Lung (tissue), 12 donors: ENCODE data around the gene MKLN1. TPM values are rescaled to one million over a fixed set of nuclear protein-coding genes. Genes with fewer than 3 reads are reported as not detected.
"Not testable (repeated sequence)": the region's sequence is repeated elsewhere in the genome, so short reads cannot be mapped to it uniquely, and the experiment has no call there.

Source experiments
- ATAC-seq: fragments of 200-7000 bp; cut with Tn5 transposase; one replicate; pipeline ENCODE4 v1.9.1; 2020; ENCODE audit warnings: moderate number of reproducible peaks; ENCODE audit not compliant: insufficient read depth, low FRiP score
- DNase-seq, 3 donors: peaks; one replicate each; pipeline ENCODE4 v3.0.0-alpha.2; 2013 to 2017
- H3K27ac ChIP-seq, 2 donors: one replicate each; pipeline ENCODE4 v1.5.1; 2013; ENCODE audit warnings: mild to moderate bottlenecking in 2 of 2, moderate library complexity in 2 of 2, control low read depth in 1 of 2, inconsistent platforms in 1 of 2, low read depth in 1 of 2, low read length in 1 of 2
- H3K27me3 ChIP-seq, 3 donors: one replicate each; pipeline ENCODE4 v1.5.1; 2013; ENCODE audit warnings: low read length in 2 of 3; ENCODE audit not compliant: control insufficient read depth in 3 of 3, insufficient read depth in 3 of 3
- H3K36me3 ChIP-seq, 4 donors: one replicate each; pipeline ENCODE4 v1.5.1; 2013; ENCODE audit warnings: low read length in 4 of 4, mild to moderate bottlenecking in 1 of 4, moderate library complexity in 1 of 4; ENCODE audit not compliant: control insufficient read depth in 4 of 4, insufficient read depth in 4 of 4
- H3K4me1 ChIP-seq, 5 donors: one replicate each; pipeline ENCODE4 v1.5.1; 2013; ENCODE audit warnings: low read length in 5 of 5, mild to moderate bottlenecking in 2 of 5, moderate library complexity in 1 of 5; ENCODE audit not compliant: control insufficient read depth in 5 of 5, insufficient read depth in 5 of 5
- H3K4me3 ChIP-seq: one replicate; pipeline ENCODE4 v1.5.1; 2013; ENCODE audit warnings: mild to moderate bottlenecking, control low read depth, moderate library complexity
- H3K9ac ChIP-seq, 2 donors: one replicate each; pipeline ENCODE4 v1.5.1; 2013; ENCODE audit warnings: low read length in 2 of 2, control low read depth in 1 of 2; ENCODE audit not compliant: insufficient read depth in 1 of 2
- H3K9me3 ChIP-seq, 4 donors: one replicate each; pipeline ENCODE4 v1.5.1; 2013; ENCODE audit warnings: low read length in 3 of 4, mild to moderate bottlenecking in 1 of 4, moderate library complexity in 1 of 4; ENCODE audit not compliant: control insufficient read depth in 4 of 4, insufficient read depth in 3 of 4
- CTCF ChIP-seq: IDR thresholded peaks from 2 replicates; pipeline ENCODE4 v1.5.1; 2012; ENCODE audit warnings: mild to moderate bottlenecking; ENCODE audit errors: control extremely low read depth, extremely low read depth
- WGBS, 2 donors: extraction: QIAGEN DNeasy Blood & Tissue Kit; methylation state at CpG; one replicate each; pipeline ENCODE4 v1.1.7; 2013; 5-methylcytosine and 5-hydroxymethylcytosine counted together
- polyA plus RNA-seq, 2 donors: library from polyadenylated mRNA; stranded (reverse); fragments of 200-250 nt; gene quantifications; one replicate each; pipeline ENCODE4 v1.2.1, GENCODE V29; 2013
- total RNA-seq, 2 donors: library from RNA; depleted of rRNA in 1 of 2; stranded (reverse); fragments of >200 nt in 1 of 2; gene quantifications; one replicate each; pipeline ENCODE4 v1.2.1, GENCODE V29; 2014 to 2021
- donor health status: control.
- donor health status: control.
- donor health status: Bipolar disorder and iron deficiency.
- donor health status: healthy.
- donor health status: DM: yes; HTN: yes; CAD: no.

The MKLN1 gene
- total and polyA plus RNA-seq, 4 donors = 11.6 to 135 (median 27.4) TPM

- H3K27ac ChIP-seq = peak overlapping the region in 1 of 2 donors; percentile 71
- no peaks in the 10 kb centered on the region for H3K9me3 ChIP-seq
- H3K27me3 ChIP-seq = peaks cover 0 to 3% (median 0%) of the 10 kb centered on the region in 3 donors
- WGBS, 2 donors = 70 to 80% methylated on average over 6 of the region's 6 CpGs
- H3K9ac ChIP-seq = no peak overlapping the region
- H3K4me1 ChIP-seq = peaks cover 3 to 9% (median 7%) of the 10 kb centered on the region in 5 donors
- H3K36me3 ChIP-seq = peaks cover 0 to 20% (median 3%) of the 10 kb centered on the region in 4 donors
- no peak for ATAC-seq
- TF ChIP-seq CTCF = no peak
- DNase-seq = no peak
- no peak overlapping the region for H3K4me3 ChIP-seq
These were observed 176.0 kb downstream of the MKLN1 start for GRCh38 chr7:131503639-131504038.

GRCh38 chr7:131504157-131504899 is 176.7 kb downstream of the MKLN1 start:
- ATAC-seq (no peak), DNase-seq (no peak)
- peaks cover 0 to 25% (median 3%) of the 10 kb centered on the region in 4 donors for H3K36me3 ChIP-seq
- no peak overlapping the region for H3K27ac ChIP-seq
- WGBS, 2 donors = 87 to 93% methylated on average over 14 of the region's 14 CpGs
- no peaks in the 10 kb centered on the region for H3K9me3 ChIP-seq
- no peak overlapping the region for H3K4me3 ChIP-seq
- no peak for TF ChIP-seq CTCF
- H3K9ac ChIP-seq = no peak overlapping the region
- peaks cover 0 to 3% (median 0%) of the 10 kb centered on the region in 3 donors for H3K27me3 ChIP-seq
- H3K4me1 ChIP-seq = peaks cover 3 to 9% (median 7%) of the 10 kb centered on the region in 5 donors

GRCh38 chr7:131505037-131505620 is 177.5 kb downstream of the MKLN1 start:
- H3K4me1 ChIP-seq, H3K27me3 ChIP-seq, H3K9me3 ChIP-seq, H3K27ac ChIP-seq, H3K4me3 ChIP-seq, H3K9ac ChIP-seq, DNase-seq, ATAC-seq: not testable (repeated sequence)
- peaks cover 0 to 28% (median 2%) of the 10 kb centered on the region in 4 donors for H3K36me3 ChIP-seq
- WGBS, 2 donors = 91 to 94% methylated on average over 8 of the region's 8 CpGs
